ENCODE data around the gene CYTIP. TPM values are rescaled to one million over a fixed set of nuclear protein-coding genes. Genes with fewer than 3 reads are reported as not detected.

The CYTIP gene
- total and polyA plus RNA-seq, 2 of the 4 experiments (the other 2 are of a cell fraction): not detected

- Histone ChIP-seq H4K91ac (ENCODE audit: insufficient read depth, low read depth, low read length) (no peak overlapping the region), H2AFZ (replicated peaks; ENCODE audit: low read length, poor library complexity) (no peak overlapping the region), H3K14ac (replicated peaks; ENCODE audit: low read depth, low read length) (no peak overlapping the region), H4K5ac (ENCODE audit: low read depth, low read length) (no peak overlapping the region), H2BK120ac (ENCODE audit: low read depth, low read length) (no peak overlapping the region), H2AK9ac (replicated peaks; ENCODE audit: low read depth, low read length, poor library complexity) (no peak overlapping the region), H3K56ac (ENCODE audit: extremely low read depth, insufficient read depth, low read length) (no peak overlapping the region), H4K20me1 (ENCODE audit: insufficient read depth, low read length) (no peaks in the 10 kb centered on the region), H3K9me3 (ENCODE audit: control insufficient read depth, insufficient read depth, low read length) (no peaks in the 10 kb centered on the region), H2BK20ac (ENCODE audit: low read depth, low read length) (no peak overlapping the region), H3K4me2 (ENCODE audit: low read depth, low read length) (no peak overlapping the region), H3K4me1 (ENCODE audit: control insufficient read depth, insufficient read depth, low read length) (no peaks in the 10 kb centered on the region), H3K4me3 (ENCODE audit: insufficient read depth, low read depth, low read length) (no peak overlapping the region), H3K36me3 (ENCODE audit: control insufficient read depth, insufficient read depth, low read length) (no peaks in the 10 kb centered on the region), H4K8ac (ENCODE audit: low read depth in 2 of 2, low read length in 2 of 2) (no peak overlapping the region), H3K27ac (ENCODE audit: insufficient read depth, low read length) (no peak overlapping the region), H3K79me1 (ENCODE audit: low read depth in 1 of 2, low read length in 2 of 2) (no peaks in the 10 kb centered on the region), H2BK15ac (ENCODE audit: low read depth, low read length) (no peak overlapping the region), H3K4ac (ENCODE audit: low read depth, low read length) (no peak overlapping the region), H3K18ac (ENCODE audit: low read depth, low read length) (no peak overlapping the region), H3K27me3 (ENCODE audit: control insufficient read depth, insufficient read depth, low read length) (peaks cover 2% of the 10 kb centered on the region), H3K9me1 (ENCODE audit: insufficient read depth, low read length) (no peaks in the 10 kb centered on the region), H3K23ac (ENCODE audit: low read depth, low read length) (no peak overlapping the region), H3K9ac (ENCODE audit: low read depth, low read length) (no peak overlapping the region), H2AK5ac (ENCODE audit: low read depth, low read length) (no peak overlapping the region), H2BK5ac (ENCODE audit: low read depth, low read length, poor library complexity, severe bottlenecking) (no peak overlapping the region)
- ChIA-PET CTCF (interaction anchor here (1.2 kb wide), 1 partner anchor 15 kb away, joined by 3 read pairs; no protein-coding TSS in a partner anchor), POLR2A (ENCODE audit: unreplicated experiment) (interaction anchor here (0.6 kb wide), 1 partner anchor 65 kb away, joined by 6 read pairs; no protein-coding TSS in a partner anchor)
- no peak for TF ChIP-seq SMC3 (IDR thresholded peaks at IDR 0.05; ENCODE audit: low read depth, low read length)
- no peak for TF ChIP-seq POLR2A (IDR thresholded peaks at IDR 0.05; ENCODE audit: low read depth, low read length)
- TF ChIP-seq, protein P1, sequence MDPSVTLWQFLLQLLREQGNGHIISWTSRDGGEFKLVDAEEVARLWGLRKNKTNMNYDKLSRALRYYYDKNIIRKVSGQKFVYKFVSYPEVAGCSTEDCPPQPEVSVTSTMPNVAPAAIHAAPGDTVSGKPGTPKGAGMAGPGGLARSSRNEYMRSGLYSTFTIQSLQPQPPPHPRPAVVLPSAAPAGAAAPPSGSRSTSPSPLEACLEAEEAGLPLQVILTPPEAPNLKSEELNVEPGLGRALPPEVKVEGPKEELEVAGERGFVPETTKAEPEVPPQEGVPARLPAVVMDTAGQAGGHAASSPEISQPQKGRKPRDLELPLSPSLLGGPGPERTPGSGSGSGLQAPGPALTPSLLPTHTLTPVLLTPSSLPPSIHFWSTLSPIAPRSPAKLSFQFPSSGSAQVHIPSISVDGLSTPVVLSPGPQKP (IDR thresholded peaks at IDR 0.05; ENCODE audit: borderline replicate concordance, low read depth, low read length): no peak
- TF ChIP-seq RFX5 (IDR thresholded peaks at IDR 0.05; ENCODE audit: low read depth, low read length): no peak
- no peak for TF ChIP-seq MAZ (IDR thresholded peaks at IDR 0.05; ENCODE audit: borderline replicate concordance, low read depth, low read length)
- no peak for TF ChIP-seq FOS (IDR thresholded peaks at IDR 0.05; ENCODE audit: low read depth, low read length)
- no peak for TF ChIP-seq BHLHE40 (IDR thresholded peaks at IDR 0.05; ENCODE audit: low read depth, low read length)
- ATAC-seq (ENCODE audit: low read depth) (no peak), DNase-seq (no peak)
- no CpG with 5 or more reads among the region's 3 CpGs for WGBS, 2 experiments (ENCODE audit: extremely low coverage in 2 of 2, insufficient read length in 1 of 2)
- in situ Hi-C loops (cut with MboI; ENCODE audit: low sequenced_read_pairs) (loop anchor here (25.0 kb wide), 1 partner anchor 275 kb away; no protein-coding TSS in a partner anchor), intact Hi-C loops (cut with micrococcal nuclease) (no loop called here), dilution Hi-C loops (cut with HindIII; ENCODE audit: low sequenced_read_pairs, unreplicated experiment) (no loop called here)
- BruUV-seq (replicated peaks): no TSS peak
Observed at GRCh38 chr2:157487747-157488146, 43.9 kb upstream of the CYTIP start.
